GM19324 (cell line): ENCODE results near the gene MACROD2.
A peak's percentile ranks its signal among the peaks of the same experiment; 100 is the strongest.

Experiments used
- ATAC-seq: cut with Tn5 transposase; IDR thresholded peaks from one replicate; pipeline ENCODE4 v1.9.1; 2021; ENCODE audit warnings: mild to moderate bottlenecking, moderate library complexity; ENCODE audit not compliant: unreplicated experiment, low FRiP score

Gene MACROD2

DNA sequence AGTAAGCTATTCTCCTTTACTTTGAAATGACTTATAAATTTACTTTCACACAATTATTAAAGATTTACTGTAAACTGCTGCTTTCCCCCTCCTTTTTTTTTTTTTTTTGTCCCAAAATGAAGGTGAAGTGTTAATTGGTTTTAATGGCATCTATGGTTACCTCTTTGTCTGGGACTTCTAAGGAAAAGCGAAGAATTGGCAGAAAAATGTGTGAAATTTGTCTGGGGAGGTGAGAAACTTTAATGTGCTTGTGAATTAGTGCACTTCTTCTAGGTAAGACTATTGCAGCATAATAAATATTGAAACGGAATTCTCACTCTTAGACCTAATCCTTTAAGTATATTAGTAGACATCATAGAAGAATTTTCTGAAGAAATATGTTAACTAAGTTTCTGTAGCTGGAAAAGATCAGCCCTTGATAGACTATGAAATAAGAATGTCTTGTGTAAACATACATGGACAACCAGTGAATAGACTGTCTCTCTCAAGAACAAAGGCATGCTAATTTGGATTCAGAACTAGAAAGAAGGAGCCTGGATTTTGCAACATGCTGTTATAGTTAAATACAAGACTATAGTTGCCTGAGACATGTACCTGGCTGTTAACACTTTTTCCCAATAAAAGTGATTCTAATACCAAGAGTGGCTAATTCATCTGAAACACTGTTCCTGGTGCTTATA, 318.2 kb downstream of the MACROD2 start:
- ATAC-seq: no peak

DNA sequence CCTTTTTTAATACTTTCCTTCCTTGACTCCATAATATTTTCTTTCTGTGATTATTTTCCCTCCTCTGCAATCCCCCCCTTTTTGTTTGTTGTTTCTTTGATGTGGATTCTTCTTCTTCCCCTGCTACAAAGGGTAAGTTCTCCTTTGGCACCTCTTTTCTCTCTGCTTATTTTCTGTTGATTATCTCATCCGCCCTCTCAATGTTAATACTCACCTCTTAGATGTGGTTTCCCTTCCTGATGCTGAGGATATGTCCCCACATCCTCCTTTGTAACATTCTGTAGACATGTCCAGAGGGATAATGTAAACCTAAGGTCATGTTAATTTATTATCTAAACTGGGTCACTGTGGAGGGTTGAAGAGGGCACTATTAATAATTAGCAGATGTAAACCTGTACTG, 324.4 kb downstream of the MACROD2 start:
- no peak for ATAC-seq

DNA sequence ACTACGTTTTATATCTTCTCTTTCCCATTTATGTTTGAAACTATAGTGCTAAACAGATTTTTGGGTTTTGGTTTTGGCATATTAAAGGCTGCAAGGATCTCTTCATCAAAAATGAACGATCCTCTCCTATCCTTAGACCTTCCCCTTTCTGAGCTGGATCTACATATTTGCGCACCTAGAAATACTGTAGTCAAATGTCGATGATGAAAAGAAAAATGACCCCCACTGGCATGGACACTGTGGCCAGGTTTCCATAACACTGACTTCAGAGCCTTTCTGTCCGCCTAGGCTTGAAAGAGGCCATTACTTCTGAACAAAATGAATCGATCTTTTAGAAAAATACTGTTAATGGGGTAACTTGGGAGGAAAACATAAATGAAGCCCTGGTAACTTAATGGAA, 336.3 kb downstream of the MACROD2 start:
- no peak for ATAC-seq

DNA sequence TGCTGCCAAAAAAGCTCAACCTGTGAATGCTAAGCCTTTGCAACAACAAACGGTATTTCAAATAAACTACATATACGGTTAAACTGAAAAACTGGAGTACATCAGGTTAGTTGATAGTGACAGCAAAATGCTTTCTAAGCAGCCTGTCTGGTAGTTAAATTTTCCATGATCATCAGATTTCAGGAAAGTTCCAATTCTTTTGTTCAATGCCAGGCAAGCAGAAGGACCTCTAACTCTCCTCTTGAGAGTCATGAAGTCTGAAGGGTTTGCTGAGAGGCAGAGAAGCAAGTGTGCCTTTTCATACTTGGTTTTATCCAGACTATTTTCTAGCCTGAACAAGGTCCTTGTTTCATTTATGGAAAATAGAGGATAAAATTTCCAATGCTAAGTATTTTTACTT, 337.6 kb downstream of the MACROD2 start:
- ATAC-seq: no peak

DNA sequence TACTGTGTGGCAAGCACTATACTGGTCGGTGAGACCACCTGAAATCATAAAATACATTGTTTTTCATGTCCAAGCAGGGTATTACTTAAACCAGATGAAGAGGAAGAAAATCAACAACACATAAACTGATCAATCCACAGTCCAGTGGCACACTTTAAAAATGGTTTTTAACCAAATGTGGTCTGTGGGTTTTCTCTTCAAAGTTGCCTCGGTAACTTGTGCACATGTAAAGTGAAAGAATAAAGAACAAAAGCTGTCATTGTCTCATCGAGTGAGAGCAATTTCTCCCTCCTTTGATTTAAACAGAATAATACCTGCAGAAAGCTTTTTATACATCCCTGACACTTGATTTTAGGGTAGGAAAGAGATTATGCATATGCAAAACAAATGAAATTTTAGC, 338.4 kb downstream of the MACROD2 start:
- ATAC-seq: no peak

DNA sequence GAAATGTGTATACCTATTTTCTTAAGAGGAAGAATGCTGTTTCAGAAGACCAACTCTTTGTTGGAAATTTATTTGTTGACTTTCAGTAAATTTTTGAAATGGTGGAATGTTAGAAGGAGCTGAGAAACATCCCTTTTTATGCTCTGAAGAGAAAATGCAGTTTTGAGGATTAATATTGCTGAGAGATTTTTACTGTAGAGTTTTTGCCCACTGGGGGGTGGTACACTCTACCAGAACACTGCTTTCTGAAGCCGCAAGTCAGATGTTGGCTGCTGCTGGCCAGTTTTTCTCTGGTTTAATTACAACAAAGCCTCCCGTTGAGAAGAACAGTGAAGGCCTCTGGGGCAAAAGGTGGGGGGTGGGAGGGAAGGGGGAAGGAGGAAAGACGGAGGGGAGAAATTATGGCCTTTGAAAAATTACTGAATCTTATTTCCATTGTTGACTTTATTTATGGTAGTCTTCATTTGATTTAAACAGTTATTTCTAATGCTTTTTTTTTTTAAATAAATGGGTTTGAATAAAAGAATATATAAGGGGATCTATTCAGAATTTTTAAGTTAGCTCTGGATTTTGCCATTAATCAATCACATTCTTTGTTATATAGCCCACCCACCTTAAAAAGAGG, 339.1 kb downstream of the MACROD2 start:
- ATAC-seq: peak; percentile 33

DNA sequence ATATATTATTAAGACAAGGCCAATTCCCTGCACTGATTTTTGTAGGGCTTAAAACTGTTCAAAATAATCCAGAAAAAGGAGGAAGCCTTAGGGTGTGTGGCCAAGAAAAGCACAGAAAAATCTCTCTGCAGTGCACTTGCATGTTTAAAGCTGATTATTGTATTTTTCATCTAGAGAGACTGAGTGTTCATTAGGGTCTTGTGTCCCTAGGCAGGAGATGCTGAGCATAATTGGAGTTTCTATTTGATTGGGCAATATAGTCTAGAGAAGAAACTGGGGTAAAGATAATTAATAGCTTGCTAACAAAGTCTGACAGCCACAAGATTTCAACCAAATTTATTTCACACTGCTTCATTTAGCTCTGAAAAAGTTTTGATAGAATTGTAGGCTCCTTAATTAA, 339.7 kb downstream of the MACROD2 start:
- no peak for ATAC-seq

DNA sequence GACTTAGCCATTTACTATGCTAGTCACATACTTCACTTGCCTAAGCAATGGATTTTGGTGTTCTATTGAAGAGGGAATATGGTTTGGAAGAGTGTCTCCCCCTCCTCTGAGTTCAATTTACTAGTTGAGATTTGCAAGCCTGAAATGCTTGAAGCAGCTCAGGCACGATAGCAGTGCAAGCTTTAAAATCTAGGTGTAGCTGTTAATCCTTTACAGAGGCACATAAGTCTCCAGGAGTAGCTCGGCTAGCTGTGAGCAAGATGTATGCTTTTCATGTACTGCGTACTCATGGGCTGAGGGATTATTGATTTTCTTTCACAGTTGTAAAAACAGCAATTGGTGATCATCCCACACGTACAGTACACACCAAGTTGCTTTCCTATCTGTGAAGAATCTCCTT, 341.4 kb downstream of the MACROD2 start:
- no peak for ATAC-seq

DNA sequence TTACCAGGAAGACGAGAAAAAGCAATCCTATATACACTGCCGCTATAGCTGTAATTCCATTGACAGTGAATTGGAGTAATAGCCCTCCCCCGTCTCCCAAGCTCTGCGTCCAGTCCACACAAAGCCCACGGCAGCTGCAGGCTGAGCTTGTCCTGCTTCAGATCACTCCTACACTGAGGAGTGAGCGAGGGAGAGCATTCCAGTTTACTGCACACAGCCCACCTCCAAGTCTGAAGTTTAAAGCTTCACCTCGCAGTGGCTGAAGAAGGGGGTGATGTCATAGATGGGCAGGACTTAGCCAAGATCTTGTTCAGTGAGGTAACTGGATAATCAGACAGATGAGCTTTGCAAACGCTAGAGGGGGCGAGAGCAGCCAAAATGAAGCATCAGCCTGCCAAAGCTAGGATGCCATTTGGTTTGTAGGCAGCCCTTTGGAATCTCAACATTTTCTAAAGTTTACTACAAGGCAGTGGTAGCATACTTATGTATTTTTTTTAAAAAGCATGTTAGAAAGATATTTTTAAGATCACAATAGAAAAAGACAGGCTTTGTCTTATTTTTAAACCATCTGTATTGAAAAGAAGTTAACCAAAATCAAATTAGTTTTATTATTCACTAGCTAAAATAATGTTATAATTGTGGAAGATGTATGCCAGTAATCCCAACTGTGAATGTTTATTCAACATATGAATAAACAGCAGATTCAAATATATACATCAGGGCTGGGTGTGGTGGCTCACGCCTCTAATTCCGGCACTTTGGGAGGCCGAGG, 342.3 kb downstream of the MACROD2 start, which contains the start of gene FLRT3:
Gene FLRT3, minus strand, starts transcription at position 213 of the 772 bp plus-strand sequence. CDS start 10,106 bp downstream, outside the sequence.
- peak; percentile 95 for ATAC-seq

DNA sequence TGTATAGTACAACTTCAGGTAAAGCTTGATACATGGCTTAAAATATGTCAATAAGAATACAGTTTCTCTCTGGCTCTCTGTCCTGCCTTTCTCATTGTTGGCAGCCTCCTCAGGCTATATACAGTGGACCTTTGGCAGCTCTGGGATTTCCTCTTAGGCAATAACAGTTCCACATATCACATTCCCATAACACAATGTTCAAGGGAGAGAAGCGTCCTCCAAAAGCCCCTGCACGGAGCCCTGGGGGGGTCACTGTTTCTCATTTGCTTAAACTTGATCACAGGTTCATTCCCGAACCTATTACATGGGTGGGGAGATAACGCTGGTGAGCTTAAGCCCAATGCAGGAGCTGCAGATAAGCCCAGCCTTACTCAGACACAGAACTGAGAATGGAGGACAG, 346.5 kb downstream of the MACROD2 start:
- no peak for ATAC-seq

DNA sequence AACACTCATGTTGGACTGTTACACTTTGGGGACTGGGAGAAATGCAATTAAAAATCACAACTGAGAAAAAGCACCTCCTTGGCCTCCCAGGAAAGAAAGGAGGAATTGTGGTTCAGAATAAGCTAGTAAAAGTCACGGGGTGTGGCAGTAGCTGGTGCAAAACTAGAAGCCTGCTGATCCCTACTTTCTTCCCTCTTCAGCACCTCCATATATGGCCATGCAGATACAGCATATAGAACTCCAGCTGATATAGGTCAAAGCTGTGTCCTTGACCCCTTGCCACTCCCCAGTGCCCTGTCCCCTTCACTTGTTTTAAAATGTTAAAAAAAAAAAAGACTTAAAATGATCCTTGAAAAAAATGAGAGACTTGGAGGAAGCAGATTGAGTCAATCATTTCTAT, 347.6 kb downstream of the MACROD2 start:
- ATAC-seq: no peak

DNA sequence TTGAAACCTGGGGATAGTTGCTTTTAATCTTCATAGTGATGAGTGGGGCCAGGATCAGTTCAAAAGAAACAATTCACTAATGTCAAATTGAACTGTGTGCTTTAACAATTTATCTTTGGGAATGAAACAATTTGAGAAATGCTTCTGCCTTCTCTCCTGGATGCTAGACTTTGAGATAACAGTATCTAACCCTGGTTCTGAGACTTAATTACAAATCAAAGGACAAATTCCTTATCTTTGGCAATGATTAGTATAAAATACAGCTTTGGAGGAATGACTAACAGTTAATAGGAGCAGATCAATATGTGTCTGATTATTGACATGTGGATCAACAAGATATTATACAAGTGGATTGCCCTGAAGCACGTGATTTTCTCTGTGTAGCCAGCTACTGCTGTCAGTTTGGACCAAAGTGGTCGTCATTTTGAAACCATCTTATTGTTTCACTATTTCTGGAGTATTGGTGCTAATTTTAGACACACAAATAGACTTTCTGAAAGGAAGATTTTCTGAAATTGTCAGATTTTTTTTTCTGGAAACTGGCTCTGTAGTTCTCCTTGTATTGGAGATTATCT, 348.3 kb downstream of the MACROD2 start:
- ATAC-seq: no peak

DNA sequence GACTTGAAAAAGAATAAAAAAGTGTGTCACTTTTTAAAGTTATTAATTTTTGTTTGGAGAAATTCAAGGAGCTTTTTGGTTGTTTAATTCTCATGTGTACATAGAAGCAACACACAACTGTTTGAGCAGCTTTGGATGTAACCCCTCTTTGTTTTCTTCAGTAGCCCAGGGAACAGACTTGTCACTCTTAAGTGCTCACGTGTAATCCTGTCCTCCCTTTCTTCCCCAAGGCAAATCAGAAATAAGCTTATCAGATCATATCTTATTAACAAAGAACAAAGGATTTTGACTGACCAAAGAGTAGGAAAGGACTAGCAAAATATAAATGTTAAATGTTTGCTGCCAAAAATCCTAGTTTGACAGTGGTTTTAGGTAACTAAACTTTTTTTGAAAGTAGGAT, 349.4 kb downstream of the MACROD2 start:
- ATAC-seq: no peak

DNA sequence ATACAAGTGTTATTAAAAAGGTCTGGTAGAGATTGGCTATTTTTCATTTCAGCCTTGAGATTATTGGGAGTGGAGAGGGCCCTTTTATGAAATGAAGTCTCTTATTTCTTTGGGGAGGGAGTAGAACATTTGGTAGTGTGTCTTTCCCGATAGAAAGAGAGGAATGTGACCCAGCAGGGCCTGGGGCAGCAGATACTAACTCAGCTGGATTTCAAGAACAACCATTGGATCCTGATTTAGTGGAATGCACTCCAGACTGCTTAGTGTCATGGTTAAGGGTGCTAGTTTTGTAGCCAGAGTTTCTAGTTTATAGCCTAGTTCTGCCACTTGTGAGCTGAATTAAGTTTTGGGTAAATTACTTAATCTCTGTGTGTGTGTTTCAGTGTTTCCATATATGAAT, 360.5 kb downstream of the MACROD2 start:
- no peak for ATAC-seq

DNA sequence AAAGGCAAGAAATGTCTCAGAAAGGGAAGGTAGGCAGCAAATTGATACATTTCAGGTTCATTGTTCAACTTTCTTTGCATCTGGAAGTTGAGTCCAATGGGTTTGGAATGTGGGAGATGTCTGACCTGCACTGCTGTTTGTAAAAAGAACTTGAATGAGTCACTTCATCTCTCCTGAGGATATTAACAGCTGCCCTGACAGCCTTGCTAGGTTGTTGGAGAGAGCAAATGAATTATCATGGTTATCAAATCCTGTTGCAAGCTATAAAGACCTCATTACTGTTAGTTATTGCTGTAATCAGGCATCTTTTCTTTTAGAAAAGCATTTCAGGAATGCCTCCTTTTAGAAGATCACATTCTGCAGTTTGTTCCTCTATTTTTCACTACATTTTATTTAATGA, 365.1 kb downstream of the MACROD2 start:
- no peak for ATAC-seq

DNA sequence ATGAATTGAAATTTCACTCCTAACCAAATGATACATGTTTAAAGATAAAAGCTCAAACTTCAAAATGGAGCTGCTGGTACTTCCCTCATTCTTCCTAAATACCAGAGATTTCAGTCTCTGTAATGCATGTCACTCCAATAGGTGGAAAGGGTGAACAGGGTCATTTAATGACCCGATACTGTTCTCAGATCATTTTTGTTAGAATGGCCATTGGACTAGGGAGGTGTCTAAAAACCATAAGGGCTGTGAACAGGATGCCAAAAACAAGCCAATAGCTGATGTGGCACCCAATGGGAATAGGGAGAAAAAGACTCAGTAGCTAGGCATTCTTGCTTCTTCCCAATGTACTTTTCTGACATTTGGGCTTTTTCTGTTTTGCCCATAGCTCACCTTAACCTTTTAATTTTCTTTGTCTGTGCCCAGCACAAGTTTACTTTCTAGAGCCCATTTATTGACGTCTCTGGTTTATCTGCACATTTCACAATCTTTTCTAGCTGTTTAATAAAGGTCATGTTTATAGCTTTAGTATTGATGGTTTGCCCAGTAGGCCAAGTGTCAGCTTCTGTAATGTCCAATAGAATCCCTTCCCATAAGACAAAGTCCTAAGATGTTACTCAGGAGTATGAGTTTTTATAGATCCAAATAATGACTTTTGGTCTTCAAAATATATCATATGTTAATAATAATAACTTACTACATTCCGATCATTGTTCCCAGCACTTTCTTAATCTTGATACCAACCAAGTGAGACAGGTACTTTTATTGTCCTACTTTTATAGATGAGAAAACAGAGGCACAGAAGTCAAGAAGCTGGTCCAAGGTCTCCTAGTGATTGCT, 366.4 kb downstream of the MACROD2 start:
- no peak for ATAC-seq

DNA sequence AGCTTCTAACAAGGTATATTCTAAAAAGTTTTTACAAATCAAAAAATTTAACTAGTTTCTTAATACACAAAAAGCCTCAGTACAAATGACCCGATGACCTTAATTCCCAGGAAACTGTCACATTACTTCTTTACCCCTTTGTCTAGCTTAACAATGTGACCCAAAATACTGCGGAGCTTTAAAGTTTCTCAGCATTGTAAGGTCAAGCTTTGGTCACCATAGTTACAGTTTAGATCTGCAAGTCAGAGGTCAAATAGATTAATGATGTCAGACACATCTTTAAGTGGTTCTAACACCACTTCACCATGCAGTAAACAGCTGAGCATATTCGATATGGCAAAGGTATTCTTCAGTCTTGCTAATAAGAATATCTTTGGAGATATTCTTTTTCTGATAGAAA, 378.9 kb downstream of the MACROD2 start:
- ATAC-seq: no peak

DNA sequence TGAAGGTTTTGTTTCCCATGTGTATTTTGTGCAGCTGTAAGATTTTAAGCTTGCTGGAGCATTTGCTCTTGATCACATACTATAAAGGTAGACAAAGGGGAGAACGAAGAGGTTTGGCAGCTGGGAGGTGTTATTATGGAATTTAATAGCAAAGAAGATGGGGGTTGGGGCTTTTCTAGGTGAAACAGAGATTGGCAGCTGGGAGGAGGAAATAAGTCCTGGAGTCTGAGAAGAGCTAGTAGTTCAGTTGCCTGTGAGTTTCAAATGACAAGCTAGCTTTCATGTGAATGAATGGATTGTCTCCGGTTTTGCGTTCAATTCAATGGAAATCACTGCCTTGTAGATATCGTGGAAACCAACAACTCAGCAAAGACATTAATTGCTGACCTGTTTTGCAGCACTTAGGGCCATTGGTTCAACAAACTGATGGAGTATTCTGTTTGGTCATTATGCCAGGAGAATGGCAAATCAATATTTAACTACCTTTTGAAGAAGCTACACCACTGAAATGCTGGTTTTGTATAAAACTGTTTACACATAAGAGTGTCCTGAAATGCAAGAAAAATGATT, 380.2 kb downstream of the MACROD2 start:
- ATAC-seq: no peak

DNA sequence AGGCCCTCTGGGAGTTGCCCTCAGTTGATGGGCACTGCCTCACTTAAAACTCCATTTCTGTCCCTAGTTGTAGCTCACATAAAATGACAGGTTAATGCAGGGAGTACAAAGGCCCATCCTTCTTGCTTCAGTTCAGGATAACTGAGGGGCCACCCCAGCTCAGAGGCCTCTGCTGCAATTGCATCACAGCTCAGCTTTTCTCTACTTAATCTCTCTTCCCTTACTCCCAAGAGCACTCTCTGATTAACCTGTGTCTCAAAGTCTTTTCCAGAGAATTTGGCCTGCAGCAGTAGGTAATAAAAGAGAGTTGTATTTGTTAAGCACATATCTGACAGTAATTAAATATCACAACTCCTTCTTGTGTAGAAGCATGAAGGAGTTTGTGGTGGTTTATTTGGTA, 383.0 kb downstream of the MACROD2 start:
- ATAC-seq: no peak

DNA sequence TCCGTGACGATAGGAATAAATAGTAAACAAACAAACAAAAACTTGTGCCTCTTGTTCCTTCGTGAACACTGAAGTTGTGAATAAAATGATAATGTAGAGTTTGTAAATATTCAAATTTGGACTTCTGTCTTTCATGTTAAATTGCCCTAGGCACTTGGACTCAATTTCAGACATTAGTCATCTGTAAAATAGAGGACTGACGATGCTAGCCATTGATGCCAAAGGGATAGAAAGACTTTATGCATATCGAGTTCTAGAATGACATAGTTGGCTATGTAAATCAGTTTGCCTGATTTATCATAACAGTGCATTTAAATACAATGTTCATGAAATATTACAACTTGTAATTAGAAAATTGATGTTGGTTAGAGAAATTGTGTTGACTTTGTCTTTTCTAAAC, 388.0 kb downstream of the MACROD2 start:
- no peak for ATAC-seq
